ENCODE data around the gene EFNA3.
"Not testable (repeated sequence)": the region's sequence is repeated elsewhere in the genome, so short reads cannot be mapped to it uniquely, and the experiment has no call there.

The EFNA3 gene

GRCh38 chr1:155103325-155103724, 24.7 kb downstream of the EFNA3 start:
- no peak for DNase-seq (ENCODE audit: low read depth, low spot score)
- H3K4me3 ChIP-seq (ENCODE audit: low read length): no peak overlapping the region

- DNase-seq (ENCODE audit: low read depth, low spot score): no peak
- H3K4me3 ChIP-seq (ENCODE audit: low read length): no peak overlapping the region
These were observed 26.2 kb downstream of the EFNA3 start for GRCh38 chr1:155104605-155105534.

GRCh38 chr1:155105604-155106011, 27.0 kb downstream of the EFNA3 start:
- H3K4me3 ChIP-seq (ENCODE audit: low read length): no peak overlapping the region
- no peak for DNase-seq (ENCODE audit: low read depth, low spot score)

- no peak for DNase-seq (ENCODE audit: low read depth, low spot score)
- H3K4me3 ChIP-seq (ENCODE audit: low read length): no peak overlapping the region
These were observed 28.2 kb downstream of the EFNA3 start for GRCh38 chr1:155106862-155107261.

- no peak overlapping the region for H3K4me3 ChIP-seq (ENCODE audit: low read length)
- no peak for DNase-seq (ENCODE audit: low read depth, low spot score)
These were observed 28.9 kb downstream of the EFNA3 start for GRCh38 chr1:155107309-155108264.

GRCh38 chr1:155108296-155108695, 29.7 kb downstream of the EFNA3 start:
- H3K4me3 ChIP-seq (ENCODE audit: low read length): no peak overlapping the region
- DNase-seq (ENCODE audit: low read depth, low spot score): no peak

- no peak overlapping the region for H3K4me3 ChIP-seq (ENCODE audit: low read length)
- no peak for DNase-seq (ENCODE audit: low read depth, low spot score)
These were observed 31.7 kb downstream of the EFNA3 start for GRCh38 chr1:155110381-155110780.

GRCh38 chr1:155110826-155111225, 32.2 kb downstream of the EFNA3 start:
- DNase-seq (ENCODE audit: low read depth, low spot score): no peak
- no peak overlapping the region for H3K4me3 ChIP-seq (ENCODE audit: low read length)

- no peak for DNase-seq (ENCODE audit: low read depth, low spot score)
- H3K4me3 ChIP-seq (ENCODE audit: low read length): no peak overlapping the region
These were observed 34.9 kb downstream of the EFNA3 start for GRCh38 chr1:155113450-155113980.

GRCh38 chr1:155116113-155116764, 37.6 kb downstream of the EFNA3 start:
- no peak for DNase-seq (ENCODE audit: low read depth, low spot score)

GRCh38 chr1:155117610-155118009, 39.0 kb downstream of the EFNA3 start:
- H3K4me3 ChIP-seq (ENCODE audit: low read length): no peak overlapping the region
- DNase-seq (ENCODE audit: low read depth, low spot score): no peak

More at GRCh38 chr1:155116113-155116764, 37.6 kb downstream of the EFNA3 start:
- no peak overlapping the region for H3K4me3 ChIP-seq (ENCODE audit: low read length)

- not testable (repeated sequence) for H3K4me3 ChIP-seq (ENCODE audit: low read length); DNase-seq (ENCODE audit: low read depth, low spot score)
These were observed 39.5 kb downstream of the EFNA3 start for GRCh38 chr1:155118090-155118489.

GRCh38 chr1:155120253-155120652, 41.6 kb downstream of the EFNA3 start:
- H3K4me3 ChIP-seq (ENCODE audit: low read length): no peak overlapping the region
- no peak for DNase-seq (ENCODE audit: low read depth, low spot score)

GRCh38 chr1:155121249-155121648, 42.6 kb downstream of the EFNA3 start:
- no peak for DNase-seq (ENCODE audit: low read depth, low spot score)
- H3K4me3 ChIP-seq (ENCODE audit: low read length): no peak overlapping the region

GRCh38 chr1:155122308-155122707, 43.7 kb downstream of the EFNA3 start:
- H3K4me3 ChIP-seq (ENCODE audit: low read length): no peak overlapping the region
- DNase-seq (ENCODE audit: low read depth, low spot score): no peak

- DNase-seq (ENCODE audit: low read depth, low spot score): no peak
- H3K4me3 ChIP-seq (ENCODE audit: low read length): no peak overlapping the region
These were observed 45.2 kb downstream of the EFNA3 start for GRCh38 chr1:155123801-155124200.

- no peak for DNase-seq (ENCODE audit: low read depth, low spot score)
- no peak overlapping the region for H3K4me3 ChIP-seq (ENCODE audit: low read length)
These were observed 46.1 kb downstream of the EFNA3 start for GRCh38 chr1:155124503-155125463.

- no peak for DNase-seq (ENCODE audit: low read depth, low spot score)
- H3K4me3 ChIP-seq (ENCODE audit: low read length): no peak overlapping the region
These were observed 46.9 kb downstream of the EFNA3 start for GRCh38 chr1:155125511-155125945.

Measured in Jurkat, Clone E6-1 (cell line).